Measurements from ENCODE around the gene RPS4Y2. TPM values are rescaled to one million over a fixed set of nuclear protein-coding genes. Genes with fewer than 3 reads are reported as not detected.

Gene RPS4Y2
- total RNA-seq: under 1 TPM in 1 of 2 experiments, not detected in 1; 0.35 TPM

DNA sequence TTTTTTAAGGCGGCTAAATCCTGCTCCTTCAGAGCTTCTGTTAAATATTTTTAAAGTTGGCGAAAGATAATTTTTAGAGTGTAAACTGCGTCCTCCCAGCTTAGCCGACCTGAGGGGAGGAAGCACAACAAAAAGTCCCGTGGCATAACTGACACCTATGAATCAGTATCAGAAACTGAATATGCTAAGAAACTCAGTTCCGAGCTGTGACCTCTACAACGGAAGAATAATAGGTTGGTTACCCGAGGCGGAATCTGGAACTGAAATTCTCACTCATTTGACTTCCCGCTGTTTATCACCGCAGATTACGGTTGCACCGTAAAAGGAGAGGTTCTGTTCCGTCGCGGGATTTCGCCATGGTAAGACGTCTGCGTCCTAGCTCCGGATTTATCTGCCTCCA, at the start of gene RPS4Y2:
TSS of gene RPS4Y2 (plus strand) at position 301 of the 400 bp plus-strand sequence. CDS start at position 357, 56 bp downstream.
- DNase-seq: no peak
- Mint-ChIP-seq H3K9me3 (peaks cover 15% of the 10 kb centered on the region), H3K4me1 (peaks cover 5% of the 10 kb centered on the region), H3K36me3 (ENCODE audit: low read depth) (no peaks in the 10 kb centered on the region), H3K4me3 (no peak within 1 kb of the TSS), H3K27me3 (no peaks in the 10 kb centered on the region), H3K27ac (no peak within 1 kb of the TSS)
- ChIA-PET POLR2A (no interaction called here), CTCF (no interaction called here)

DNA sequence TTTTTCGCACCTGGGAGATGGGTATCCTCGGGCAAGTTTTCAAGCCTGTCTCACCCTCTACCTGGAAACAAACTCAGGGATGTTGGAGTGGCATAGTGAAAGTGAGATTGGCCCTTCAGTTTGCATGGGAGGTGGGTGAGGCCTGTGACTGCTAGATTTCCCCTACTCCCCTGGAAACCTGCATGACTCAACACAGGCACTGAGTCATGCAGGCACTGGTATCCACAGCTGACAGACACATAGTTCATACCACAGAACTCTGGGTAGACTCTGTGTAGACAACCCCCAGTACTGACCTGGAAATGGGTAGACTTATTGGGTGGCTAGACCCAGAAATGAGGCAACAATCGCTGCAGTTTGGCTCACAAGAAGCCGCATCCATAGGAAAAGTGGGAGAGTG, 41.5 kb upstream of the RPS4Y2 start:
- ChIA-PET CTCF (no interaction called here), POLR2A (interaction anchor here (0.6 kb wide), 1 partner anchor 94 kb away, joined by 4 read pairs; no protein-coding TSS in a partner anchor)
- Mint-ChIP-seq H3K27ac (no peak overlapping the region), H3K9me3 (peaks cover 7% of the 10 kb centered on the region), H3K36me3 (ENCODE audit: low read depth) (peaks cover 3% of the 10 kb centered on the region), H3K4me1 (peaks cover 11% of the 10 kb centered on the region), H3K27me3 (no peaks in the 10 kb centered on the region), H3K4me3 (no peak overlapping the region)
- DNase-seq: peak; percentile 6

DNA sequence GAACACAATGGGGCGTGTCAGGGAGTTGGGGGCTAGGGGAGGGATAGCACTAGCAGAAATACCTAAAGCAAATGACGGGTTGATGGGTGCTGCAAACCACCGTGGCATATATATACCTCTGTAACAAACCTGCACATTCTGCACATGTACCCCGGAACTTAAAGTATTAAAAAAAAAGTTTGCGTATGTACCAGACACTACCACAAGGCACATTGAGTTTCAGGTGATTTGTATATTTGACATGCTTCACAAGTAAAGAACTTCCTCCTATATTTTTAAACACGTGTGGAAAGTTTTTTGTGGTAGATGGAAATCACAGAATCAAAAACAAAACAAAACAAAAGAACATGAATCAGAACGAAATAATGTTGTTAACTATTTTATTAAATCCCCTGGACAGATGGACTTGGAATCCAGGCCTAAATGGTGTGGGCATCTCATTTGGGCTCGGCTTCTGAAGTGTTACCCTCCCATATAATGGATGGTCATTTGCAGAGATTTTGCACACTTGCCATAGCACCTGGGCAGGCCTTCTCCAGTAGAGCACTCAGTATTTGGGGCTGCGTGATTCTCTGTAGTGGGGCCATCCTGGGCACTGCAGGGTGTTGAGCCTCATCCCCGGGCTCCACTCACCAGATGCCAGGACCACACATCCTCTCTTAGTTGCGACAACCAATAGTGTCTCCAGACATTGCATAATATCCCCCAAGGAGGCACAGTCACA, 29.6 kb upstream of the RPS4Y2 start:
- ChIA-PET POLR2A (no interaction called here), CTCF (no interaction called here)
- H3K27ac Mint-ChIP-seq: no peak overlapping the region
- H3K4me3 Mint-ChIP-seq: no peak overlapping the region
- no peak for DNase-seq
- no peaks in the 10 kb centered on the region for H3K9me3 Mint-ChIP-seq
- H3K36me3 Mint-ChIP-seq (ENCODE audit: low read depth): no peaks in the 10 kb centered on the region
- no peaks in the 10 kb centered on the region for H3K27me3 Mint-ChIP-seq
- no peaks in the 10 kb centered on the region for H3K4me1 Mint-ChIP-seq

DNA sequence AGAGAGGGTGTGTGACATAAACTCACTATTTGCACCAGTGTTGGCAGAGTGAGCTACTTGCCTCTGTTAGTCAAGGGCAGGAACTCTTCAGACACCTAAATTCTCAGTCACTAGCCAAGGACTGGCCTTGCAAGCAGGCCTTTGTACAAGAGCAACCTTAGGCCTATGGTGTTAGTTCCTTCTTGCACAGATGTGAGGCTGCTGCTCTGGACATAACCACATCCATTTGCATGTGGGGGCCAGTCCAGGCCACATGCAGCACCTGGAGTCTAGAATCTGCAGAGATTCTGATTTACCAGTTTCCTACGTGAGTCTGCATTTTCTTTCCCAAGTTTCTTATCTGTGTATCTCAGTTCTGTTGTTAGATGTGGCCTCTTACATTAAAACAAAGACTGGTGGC, 20.7 kb upstream of the RPS4Y2 start:
- no peak overlapping the region for H3K4me3 Mint-ChIP-seq
- DNase-seq: no peak
- H3K27me3 Mint-ChIP-seq: no peaks in the 10 kb centered on the region
- H3K27ac Mint-ChIP-seq: no peak overlapping the region
- ChIA-PET CTCF (no interaction called here), POLR2A (no interaction called here)
- no peaks in the 10 kb centered on the region for H3K9me3 Mint-ChIP-seq
- no peaks in the 10 kb centered on the region for H3K36me3 Mint-ChIP-seq (ENCODE audit: low read depth)
- H3K4me1 Mint-ChIP-seq: peaks cover 24% of the 10 kb centered on the region

DNA sequence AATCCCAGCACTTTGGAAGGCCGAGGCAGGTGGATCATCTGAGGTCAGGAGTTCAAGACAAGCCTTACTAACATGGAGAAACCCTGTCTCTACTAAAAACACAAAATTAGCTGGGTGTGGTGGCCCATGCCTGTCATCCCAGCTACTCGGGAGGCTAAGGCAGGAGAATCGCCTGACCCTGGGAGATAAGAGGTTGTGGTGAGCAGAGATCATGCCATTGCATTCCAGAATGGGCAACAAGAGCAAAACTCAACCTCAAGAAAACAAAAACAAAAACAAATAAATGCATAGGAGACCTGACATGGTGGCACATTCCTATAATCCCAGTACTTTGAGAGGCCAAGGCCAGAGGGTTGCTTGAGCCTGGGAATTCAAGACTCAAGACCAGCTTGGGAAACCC, 16.1 kb upstream of the RPS4Y2 start:
- no peaks in the 10 kb centered on the region for H3K27me3 Mint-ChIP-seq
- H3K36me3 Mint-ChIP-seq (ENCODE audit: low read depth): peaks cover 3% of the 10 kb centered on the region
- POLR2A ChIA-PET: no interaction called here
- no peaks in the 10 kb centered on the region for H3K9me3 Mint-ChIP-seq
- no peak overlapping the region for H3K4me3 Mint-ChIP-seq
- H3K27ac Mint-ChIP-seq: no peak overlapping the region
- DNase-seq: no peak
- H3K4me1 Mint-ChIP-seq: peaks cover 45% of the 10 kb centered on the region
- CTCF ChIA-PET: no interaction called here

DNA sequence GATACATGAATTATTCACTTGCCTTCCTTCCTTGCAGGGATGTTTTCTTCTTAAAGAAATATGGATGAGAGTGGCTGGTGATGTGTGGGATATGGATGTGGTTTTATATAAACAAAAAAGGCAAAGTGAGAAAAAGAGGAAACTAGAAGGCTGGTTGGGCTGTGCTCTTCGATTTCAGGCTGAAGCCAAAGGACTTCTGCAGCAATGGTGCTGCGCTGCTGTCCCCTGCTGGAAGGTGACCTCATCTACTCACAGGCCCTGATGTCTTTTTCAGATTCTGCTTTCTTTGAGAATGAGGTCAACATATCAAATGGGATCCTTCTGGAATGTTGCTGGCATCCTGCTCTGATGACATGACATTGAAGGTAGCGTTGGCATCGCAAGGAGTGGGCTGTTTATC, 15.3 kb upstream of the RPS4Y2 start:
- peak; percentile 42 for DNase-seq
- H3K9me3 Mint-ChIP-seq: peaks cover 3% of the 10 kb centered on the region
- no peak overlapping the region for H3K27ac Mint-ChIP-seq
- no peaks in the 10 kb centered on the region for H3K27me3 Mint-ChIP-seq
- H3K36me3 Mint-ChIP-seq (ENCODE audit: low read depth): peaks cover 9% of the 10 kb centered on the region
- CTCF ChIA-PET: no interaction called here
- peaks cover 53% of the 10 kb centered on the region for H3K4me1 Mint-ChIP-seq
- no peak overlapping the region for H3K4me3 Mint-ChIP-seq
- POLR2A ChIA-PET: no interaction called here

DNA sequence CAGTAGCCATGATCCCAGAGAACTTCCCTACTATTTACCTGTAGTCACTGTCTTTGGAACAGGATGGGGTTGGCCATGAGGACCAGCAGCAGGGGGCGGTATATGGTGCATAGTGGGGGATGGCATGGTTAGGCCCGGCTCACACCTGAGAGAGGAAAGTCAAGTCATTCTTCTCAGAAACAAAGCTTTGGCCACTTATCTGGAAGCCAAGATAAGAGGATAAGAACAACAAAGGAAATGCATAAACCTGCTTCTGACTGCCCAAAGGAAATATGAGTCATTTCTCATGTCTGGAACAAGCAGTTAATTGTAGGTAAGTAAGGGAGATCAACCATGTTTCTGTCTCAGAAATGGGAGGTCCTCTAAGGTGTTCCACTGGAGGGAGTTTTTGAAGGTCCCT, 10.8 kb upstream of the RPS4Y2 start:
- Mint-ChIP-seq H3K27ac (peak overlapping the region; percentile 90), H3K9me3 (peaks cover 5% of the 10 kb centered on the region), H3K4me3 (no peak overlapping the region), H3K4me1 (peaks cover 73% of the 10 kb centered on the region), H3K27me3 (no peaks in the 10 kb centered on the region), H3K36me3 (ENCODE audit: low read depth) (peaks cover 16% of the 10 kb centered on the region)
- POLR2A ChIA-PET: no interaction called here
- DNase-seq: peak; percentile 35
- CTCF ChIA-PET: no interaction called here

DNA sequence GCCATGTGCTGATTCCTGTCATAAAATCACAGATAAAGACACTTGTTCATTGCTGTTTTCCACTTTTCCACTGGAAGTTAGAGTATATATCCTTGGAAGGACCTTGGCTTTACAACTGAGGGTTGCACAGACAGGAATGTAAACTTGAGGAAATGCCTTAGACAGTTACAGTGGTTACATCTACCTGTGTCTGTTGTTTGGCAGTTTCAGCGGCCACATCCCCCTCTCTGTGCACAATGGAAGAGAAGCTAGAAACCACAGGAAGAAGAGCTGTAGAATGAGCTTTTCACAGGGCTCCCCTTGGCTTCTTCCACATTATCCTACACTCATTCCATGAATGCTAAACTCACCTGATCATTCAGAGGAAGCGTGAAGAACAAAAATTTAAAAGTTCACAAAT, 9.0 kb upstream of the RPS4Y2 start:
- POLR2A ChIA-PET: interaction anchor here (0.6 kb wide), 1 partner anchor 29 kb away, joined by 3 read pairs; no protein-coding TSS in a partner anchor
- peak overlapping the region; percentile 90 for H3K27ac Mint-ChIP-seq

DNA sequence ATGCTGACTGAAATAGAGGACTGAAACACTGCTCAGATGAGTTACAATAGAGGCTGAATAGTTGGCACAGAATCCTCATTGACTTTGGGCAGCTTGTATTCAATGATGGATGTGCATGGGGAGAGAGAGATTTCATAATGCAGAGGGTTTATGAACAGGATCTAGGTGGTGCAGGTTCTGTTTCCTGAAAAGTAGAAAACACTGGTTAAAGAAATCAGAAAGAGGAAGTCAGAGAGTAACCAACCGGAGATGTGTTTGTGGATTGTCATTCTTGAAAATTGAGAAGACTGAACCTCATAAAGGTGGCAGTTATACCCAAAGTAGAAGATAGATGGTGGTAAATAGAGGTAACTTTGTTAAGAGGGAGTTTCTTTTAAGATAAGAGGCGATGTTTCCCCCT, 8.0 kb downstream of the RPS4Y2 start:
- H3K36me3 Mint-ChIP-seq (ENCODE audit: low read depth): peaks cover 32% of the 10 kb centered on the region
- no peaks in the 10 kb centered on the region for H3K27me3 Mint-ChIP-seq
- H3K4me1 Mint-ChIP-seq: peaks cover 57% of the 10 kb centered on the region
- H3K4me3 Mint-ChIP-seq: peak overlapping the region; percentile 43
- H3K27ac Mint-ChIP-seq: peak overlapping the region; percentile 90
- H3K9me3 Mint-ChIP-seq: peaks cover 17% of the 10 kb centered on the region
- POLR2A ChIA-PET: no interaction called here
- CTCF ChIA-PET: no interaction called here
- DNase-seq: peak; percentile 12

More for the DNA sequence above, 9.0 kb upstream of the RPS4Y2 start:
- Mint-ChIP-seq H3K9me3 (peaks cover 5% of the 10 kb centered on the region), H3K36me3 (ENCODE audit: low read depth) (peaks cover 16% of the 10 kb centered on the region), H3K4me3 (peak overlapping the region; percentile 26), H3K27me3 (no peaks in the 10 kb centered on the region), H3K4me1 (peaks cover 71% of the 10 kb centered on the region)
- DNase-seq: peak; percentile 45
- CTCF ChIA-PET: no interaction called here

DNA sequence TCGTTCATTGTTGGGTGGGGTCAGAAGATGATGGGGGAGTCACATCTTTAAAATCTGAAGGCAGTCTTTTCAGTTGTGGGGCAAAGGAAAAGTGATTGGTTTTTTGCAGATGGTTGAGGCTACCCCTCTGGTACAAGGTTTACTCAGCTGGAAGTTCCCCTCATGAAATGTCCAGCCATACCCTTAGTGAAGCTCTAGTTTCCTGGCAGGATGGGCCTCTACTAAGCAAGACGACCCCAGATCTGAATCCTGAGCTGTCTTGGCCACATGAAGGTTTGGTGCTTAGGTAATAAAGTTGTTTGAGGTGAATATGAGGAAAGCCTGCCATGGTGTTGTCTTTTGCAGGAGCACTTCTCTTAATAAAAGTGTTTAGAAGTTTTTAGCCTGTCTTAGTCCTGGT, 9.2 kb downstream of the RPS4Y2 start:
- CTCF ChIA-PET: no interaction called here
- POLR2A ChIA-PET: no interaction called here

DNA sequence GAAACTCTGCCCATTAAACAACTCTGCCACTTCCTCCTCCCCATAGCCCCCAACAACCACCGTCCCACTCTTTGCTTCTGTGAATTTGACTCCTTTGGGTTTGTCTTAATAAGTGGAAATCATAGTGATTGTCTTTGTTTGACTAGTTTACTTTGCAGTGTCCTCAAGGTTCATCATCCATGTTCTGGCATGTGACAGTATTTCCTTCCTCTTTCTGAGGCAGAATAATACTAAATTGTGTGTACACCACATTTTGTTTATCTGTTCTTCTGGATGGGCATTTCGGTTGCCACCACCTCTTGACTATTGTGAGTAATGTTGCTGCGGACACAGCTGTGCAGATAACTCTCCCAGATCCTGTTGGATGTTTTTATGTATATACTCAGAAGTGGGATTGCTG, 14.8 kb downstream of the RPS4Y2 start:
- no peaks in the 10 kb centered on the region for H3K27me3 Mint-ChIP-seq

More for the DNA sequence above, 9.2 kb downstream of the RPS4Y2 start:
- Mint-ChIP-seq H3K36me3 (ENCODE audit: low read depth) (peaks cover 38% of the 10 kb centered on the region), H3K27ac (no peak overlapping the region), H3K27me3 (no peaks in the 10 kb centered on the region), H3K4me1 (peaks cover 66% of the 10 kb centered on the region), H3K9me3 (peaks cover 17% of the 10 kb centered on the region), H3K4me3 (no peak overlapping the region)
- DNase-seq: no peak

DNA sequence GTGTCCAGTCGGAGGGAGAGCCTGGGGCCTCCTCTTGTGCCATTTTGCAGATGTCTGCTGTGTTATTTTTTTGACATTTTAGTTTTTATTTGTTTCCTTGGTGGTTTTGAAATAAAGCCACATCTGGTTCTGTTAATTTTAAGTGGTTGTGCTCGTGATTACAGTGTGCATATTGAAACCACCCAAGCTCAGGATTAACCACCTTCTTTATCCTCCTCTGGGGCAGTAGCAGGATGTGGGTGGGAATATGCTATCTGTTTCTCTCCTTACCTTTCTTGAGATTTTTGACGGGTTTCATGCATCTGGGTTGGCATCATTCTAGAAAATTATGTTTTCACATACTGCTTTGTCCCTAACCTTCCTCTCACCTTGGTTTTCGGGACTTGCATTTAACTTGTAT, 20.2 kb downstream of the RPS4Y2 start:
- peaks cover 35% of the 10 kb centered on the region for H3K36me3 Mint-ChIP-seq (ENCODE audit: low read depth)
- peaks cover 66% of the 10 kb centered on the region for H3K4me1 Mint-ChIP-seq
- H3K9me3 Mint-ChIP-seq: peaks cover 15% of the 10 kb centered on the region
- CTCF ChIA-PET: no interaction called here
- POLR2A ChIA-PET: interaction anchor here (0.6 kb wide), 1 partner anchor 29 kb away, joined by 3 read pairs; no protein-coding TSS in a partner anchor
- H3K27ac Mint-ChIP-seq: no peak overlapping the region
- DNase-seq: peak; percentile 10
- no peak overlapping the region for H3K4me3 Mint-ChIP-seq
- H3K27me3 Mint-ChIP-seq: no peaks in the 10 kb centered on the region

More for the DNA sequence above, 14.8 kb downstream of the RPS4Y2 start:
- ChIA-PET POLR2A (no interaction called here), CTCF (no interaction called here)
- Mint-ChIP-seq H3K4me1 (peaks cover 73% of the 10 kb centered on the region), H3K9me3 (peaks cover 26% of the 10 kb centered on the region), H3K36me3 (ENCODE audit: low read depth) (peaks cover 41% of the 10 kb centered on the region), H3K4me3 (no peak overlapping the region), H3K27ac (no peak overlapping the region)
- no peak for DNase-seq

DNA sequence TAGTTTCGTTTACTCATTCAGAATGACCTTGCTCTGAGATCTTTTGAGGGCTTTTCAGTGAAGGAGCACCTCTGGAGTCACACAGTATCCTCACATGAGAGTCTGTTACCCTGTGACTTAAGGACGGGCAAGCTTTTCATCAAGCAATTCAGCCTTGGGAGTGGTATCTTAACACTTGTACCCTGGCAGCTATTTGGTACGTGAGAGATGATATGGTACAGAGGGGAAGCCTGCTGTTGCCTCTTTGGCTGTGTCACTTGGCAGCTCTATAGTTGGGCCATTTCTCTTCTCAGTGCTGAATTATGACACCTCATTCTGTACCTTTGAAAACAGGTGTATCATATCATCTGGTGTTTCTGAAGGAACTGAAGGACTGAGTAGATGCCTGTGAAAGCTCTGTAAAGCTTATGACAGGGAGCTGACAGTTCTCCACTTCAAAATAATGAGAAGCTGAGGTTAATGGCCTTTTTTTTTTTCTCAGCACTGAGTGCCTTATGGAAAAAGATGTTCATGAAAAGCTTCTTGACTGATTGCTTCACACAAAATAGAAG, 24.3 kb downstream of the RPS4Y2 start:
- ChIA-PET CTCF (no interaction called here), POLR2A (no interaction called here)
- Mint-ChIP-seq H3K4me1 (peaks cover 71% of the 10 kb centered on the region), H3K36me3 (ENCODE audit: low read depth) (peaks cover 26% of the 10 kb centered on the region), H3K9me3 (peaks cover 3% of the 10 kb centered on the region), H3K27ac (no peak overlapping the region), H3K4me3 (no peak overlapping the region), H3K27me3 (no peaks in the 10 kb centered on the region)
- no peak for DNase-seq

DNA sequence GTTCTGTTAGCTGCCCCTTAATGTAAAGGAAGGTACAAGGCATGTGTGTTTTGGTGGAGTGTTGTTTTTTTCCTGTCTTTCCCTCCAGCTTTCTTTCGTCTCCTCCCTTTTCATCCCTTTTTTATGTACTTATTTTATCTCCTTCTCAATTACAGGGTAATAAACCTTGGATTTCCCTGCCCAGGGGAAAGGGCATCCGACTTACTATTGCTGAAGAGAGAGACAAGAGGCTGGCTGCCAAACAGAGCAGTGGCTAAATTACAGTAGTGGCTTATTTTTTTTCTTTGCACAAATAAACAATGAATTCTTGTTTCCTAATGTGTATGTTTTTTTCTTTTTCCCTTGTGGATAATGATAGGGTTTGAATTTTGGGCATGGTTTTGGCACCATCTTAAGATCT, 24.9 kb downstream of the RPS4Y2 start:
- H3K27me3 Mint-ChIP-seq: no peaks in the 10 kb centered on the region
- H3K27ac Mint-ChIP-seq: no peak overlapping the region
- H3K4me3 Mint-ChIP-seq: no peak overlapping the region
- CTCF ChIA-PET: no interaction called here
- no peak for DNase-seq
- POLR2A ChIA-PET: no interaction called here
- H3K36me3 Mint-ChIP-seq (ENCODE audit: low read depth): peaks cover 24% of the 10 kb centered on the region
- H3K4me1 Mint-ChIP-seq: peaks cover 72% of the 10 kb centered on the region
- peaks cover 2% of the 10 kb centered on the region for H3K9me3 Mint-ChIP-seq

All from activated CD4-positive, alpha-beta T cell treated with anti-CD3 and anti-CD28 coated beads, Interleukin-2, amount 10 ng/mL, durations not matched to agents 7 days and 5 days (primary cell).